ENCODE measurements around the gene DLX4. TPM values are rescaled to one million over a fixed set of nuclear protein-coding genes. Genes with fewer than 3 reads are reported as not detected.

DLX4 gene
- total and polyA plus RNA-seq, 7 donors: 0.34 TPM; not detected in 6

DNA sequence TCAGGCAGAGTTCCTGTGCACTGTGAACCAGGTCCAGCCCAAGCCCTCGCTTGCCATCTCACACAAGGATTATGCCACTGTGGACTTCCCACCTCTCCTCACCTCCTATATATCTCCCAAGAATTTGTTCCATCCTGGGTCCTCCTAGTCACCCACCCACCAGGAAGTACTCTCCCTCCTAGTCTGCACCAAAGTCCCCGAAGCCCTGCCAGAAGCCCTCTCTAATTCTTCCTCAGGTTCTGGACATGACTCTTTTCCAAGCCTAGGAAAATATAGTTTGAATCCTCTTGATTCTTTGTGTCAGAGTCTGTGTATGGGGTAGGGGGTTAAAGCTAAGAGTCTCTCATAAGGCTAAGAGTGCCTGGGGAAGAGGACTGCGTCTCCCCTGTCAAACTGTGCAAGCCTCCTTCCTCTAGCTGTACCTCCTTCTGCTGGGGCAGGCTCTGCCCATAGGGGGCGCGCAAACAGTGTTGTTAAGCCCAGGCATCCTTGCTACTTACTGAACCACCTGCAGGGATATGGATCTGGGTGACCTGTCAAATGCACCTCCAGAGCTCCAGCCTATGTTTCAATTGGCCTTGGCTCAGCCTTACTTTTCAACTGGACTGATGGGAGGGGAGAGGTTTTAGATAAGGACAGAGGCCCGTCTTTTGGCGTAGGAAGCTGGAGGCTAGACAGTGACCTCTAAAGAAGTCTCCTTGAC lies 16.6 kb upstream of the DLX4 start:
- Histone ChIP-seq H3K9me3 (no peaks in the 10 kb centered on the region), H3K4me1 (no peaks in the 10 kb centered on the region), H3K4me3 (no peak overlapping the region), H3K36me3 (no peaks in the 10 kb centered on the region), H3K27me3 (peaks cover 16 to 57% (median 36%) of the 10 kb centered on the region in 3 donors), H3K27ac (no peak overlapping the region)
- TF ChIP-seq EP300 (IDR thresholded peaks at IDR 0.05) (no peak), POLR2A (IDR thresholded peaks at IDR 0.05) (no peak)
- TF ChIP-seq, protein P1, sequence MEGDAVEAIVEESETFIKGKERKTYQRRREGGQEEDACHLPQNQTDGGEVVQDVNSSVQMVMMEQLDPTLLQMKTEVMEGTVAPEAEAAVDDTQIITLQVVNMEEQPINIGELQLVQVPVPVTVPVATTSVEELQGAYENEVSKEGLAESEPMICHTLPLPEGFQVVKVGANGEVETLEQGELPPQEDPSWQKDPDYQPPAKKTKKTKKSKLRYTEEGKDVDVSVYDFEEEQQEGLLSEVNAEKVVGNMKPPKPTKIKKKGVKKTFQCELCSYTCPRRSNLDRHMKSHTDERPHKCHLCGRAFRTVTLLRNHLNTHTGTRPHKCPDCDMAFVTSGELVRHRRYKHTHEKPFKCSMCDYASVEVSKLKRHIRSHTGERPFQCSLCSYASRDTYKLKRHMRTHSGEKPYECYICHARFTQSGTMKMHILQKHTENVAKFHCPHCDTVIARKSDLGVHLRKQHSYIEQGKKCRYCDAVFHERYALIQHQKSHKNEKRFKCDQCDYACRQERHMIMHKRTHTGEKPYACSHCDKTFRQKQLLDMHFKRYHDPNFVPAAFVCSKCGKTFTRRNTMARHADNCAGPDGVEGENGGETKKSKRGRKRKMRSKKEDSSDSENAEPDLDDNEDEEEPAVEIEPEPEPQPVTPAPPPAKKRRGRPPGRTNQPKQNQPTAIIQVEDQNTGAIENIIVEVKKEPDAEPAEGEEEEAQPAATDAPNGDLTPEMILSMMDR (IDR thresholded peaks at IDR 0.05): peak; percentile 28 to 72 (median 62)
- DNase-seq: peak; percentile 77
- WGBS, 2 donors: 27 to 43% methylated on average over 7 of the region's 7 CpGs
- intact Hi-C loops (cut with DNase I): loop anchor here (1.0 kb wide), 1 partner anchor 45 kb away; no protein-coding TSS in a partner anchor

DNA sequence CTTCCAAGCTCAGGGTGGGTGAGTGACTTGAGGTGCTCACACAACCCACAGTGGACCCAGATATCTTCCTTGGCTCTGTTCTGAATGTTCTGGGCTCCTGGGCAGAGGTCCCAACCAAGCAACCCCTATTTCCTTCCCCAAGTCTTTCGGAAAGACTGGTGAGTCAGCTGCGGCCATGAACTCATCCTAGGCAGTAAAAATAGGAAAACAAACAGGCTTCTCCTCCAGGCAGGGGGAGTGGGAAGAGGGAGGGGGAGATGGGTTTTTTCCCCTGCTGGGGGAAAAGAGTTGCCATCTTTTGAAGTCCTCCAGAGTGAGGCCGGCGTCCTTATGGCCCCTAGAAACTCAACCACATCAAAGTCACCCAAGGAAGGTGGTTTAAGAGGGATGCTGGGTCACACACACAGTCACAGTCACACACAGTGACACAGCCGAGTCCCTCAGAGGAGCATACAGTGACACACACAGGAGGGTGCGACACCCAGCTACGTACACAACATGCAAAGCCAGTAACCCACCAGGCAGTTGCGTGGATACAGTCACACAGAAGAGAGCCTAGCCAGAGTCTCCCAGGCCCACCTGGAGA lies 16.0 kb upstream of the DLX4 start:
- no peak for DNase-seq
- Histone ChIP-seq H3K27me3 (peaks cover 16 to 52% (median 36%) of the 10 kb centered on the region in 3 donors), H3K36me3 (no peaks in the 10 kb centered on the region), H3K27ac (no peak overlapping the region), H3K9me3 (no peaks in the 10 kb centered on the region), H3K4me1 (no peaks in the 10 kb centered on the region), H3K4me3 (no peak overlapping the region)
- intact Hi-C loops (cut with DNase I): loop anchor here (1.0 kb wide), 1 partner anchor 44 kb away; no protein-coding TSS in a partner anchor
- TF ChIP-seq, protein P1 (IDR thresholded peaks at IDR 0.05): no peak
- WGBS, 2 donors: 54 to 61% methylated on average over 8 of the region's 8 CpGs

DNA sequence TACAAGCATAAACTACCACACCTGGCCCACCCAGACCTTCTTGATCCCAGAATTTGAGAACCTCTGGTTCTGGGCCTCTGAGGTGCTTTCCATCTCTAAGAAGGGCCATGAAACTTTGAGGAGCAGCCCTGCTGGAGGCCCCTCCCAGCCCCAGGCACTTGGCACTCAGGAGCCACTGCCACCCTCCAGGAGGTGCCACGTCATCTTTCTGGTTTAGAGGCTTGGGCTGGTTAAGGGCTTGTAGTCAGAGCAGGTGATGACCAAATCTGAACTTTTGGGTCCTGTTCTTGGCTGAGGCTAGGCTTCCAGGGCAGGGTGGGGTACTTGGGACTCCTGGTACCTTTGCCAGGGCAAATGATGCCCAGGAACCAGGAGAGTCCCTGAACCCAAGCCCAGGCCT lies 13.8 kb upstream of the DLX4 start:
- no peaks in the 10 kb centered on the region for H3K36me3 ChIP-seq
- peaks cover 13 to 33% (median 21%) of the 10 kb centered on the region in 3 donors for H3K27me3 ChIP-seq
- 64 to 70% methylated on average over 1 of the region's 1 CpG for WGBS, 2 donors
- H3K4me3 ChIP-seq: no peak overlapping the region
- H3K4me1 ChIP-seq: no peaks in the 10 kb centered on the region
- no peak overlapping the region for H3K27ac ChIP-seq
- DNase-seq: no peak
- TF ChIP-seq, protein P1 (IDR thresholded peaks at IDR 0.05): no peak
- TF ChIP-seq EP300 (IDR thresholded peaks at IDR 0.05): no peak
- TF ChIP-seq POLR2A (IDR thresholded peaks at IDR 0.05): no peak
- no peak for TF ChIP-seq POLR2AphosphoS5 (IDR thresholded peaks at IDR 0.05)
- no peaks in the 10 kb centered on the region for H3K9me3 ChIP-seq
- intact Hi-C loops (cut with DNase I): no loop called here

DNA sequence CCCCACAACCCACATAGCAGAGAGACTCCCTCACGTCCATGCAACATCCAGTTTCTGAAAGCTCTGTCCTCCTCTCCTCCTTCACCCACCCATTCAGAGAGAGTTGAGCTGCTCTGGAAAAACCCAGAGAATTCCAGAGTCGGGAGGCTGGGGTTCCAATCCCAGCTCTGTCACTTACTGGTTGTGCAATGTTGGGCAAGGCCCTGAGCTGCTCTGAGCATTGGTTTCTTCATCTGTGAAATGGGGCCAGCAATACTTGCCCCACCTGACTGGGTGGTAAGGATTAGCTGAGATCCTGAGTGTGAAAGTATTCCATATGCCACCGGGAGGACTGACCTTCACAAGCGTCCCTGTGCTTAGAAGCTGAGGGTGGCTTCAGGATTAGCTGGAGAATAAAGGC lies 12.2 kb upstream of the DLX4 start:
- intact Hi-C loops (cut with DNase I): no loop called here
- H3K9me3 ChIP-seq: no peaks in the 10 kb centered on the region
- no peaks in the 10 kb centered on the region for H3K36me3 ChIP-seq
- no peak overlapping the region for H3K27ac ChIP-seq
- peaks cover 3 to 26% (median 6%) of the 10 kb centered on the region in 3 donors for H3K27me3 ChIP-seq
- TF ChIP-seq EP300 (IDR thresholded peaks at IDR 0.05): no peak
- TF ChIP-seq, protein P1 (IDR thresholded peaks at IDR 0.05): no peak
- no peak for TF ChIP-seq POLR2A (IDR thresholded peaks at IDR 0.05)
- no peak for TF ChIP-seq POLR2AphosphoS5 (IDR thresholded peaks at IDR 0.05)
- no peak overlapping the region for H3K4me3 ChIP-seq
- no peaks in the 10 kb centered on the region for H3K4me1 ChIP-seq
- no peak for DNase-seq
- 52 to 61% methylated on average over 4 of the region's 4 CpGs for WGBS, 2 donors
